CD8-positive, alpha-beta memory T cell (primary cell): ENCODE measurements around the gene USF2. TPM values are rescaled to one million over a fixed set of nuclear protein-coding genes. Genes with fewer than 3 reads are reported as not detected.

ENCODE experiments used
- CTCF ChIA-PET: fragments of 350-600 bp; sonication (Branson Sonifier 250); formaldehyde crosslinking; loops from one replicate; lab custom pipeline; 2021; ENCODE audit warnings: antibody characterized with exemption; lab: Charles Lee
- POLR2A ChIA-PET: fragments of 350-600 bp; sonication (Branson Sonifier 250); formaldehyde crosslinking; loops from one replicate; lab custom pipeline; 2021; ENCODE audit warnings: antibody characterized with exemption; lab: Charles Lee
- DNase-seq, 5 donors: peaks; one replicate each; pipeline versions ENCODE4 v3.0.0 to v3.0.0-alpha.2; 2020 to 2022; ENCODE audit warnings: mixed read lengths in 1 of 5
- H3K27ac ChIP-seq: one replicate; pipeline ENCODE4 v1.7.0; 2013; ENCODE audit warnings: low read depth, mild to moderate bottlenecking, low read length, moderate library complexity
- H3K27me3 ChIP-seq: 2 replicates; pipeline ENCODE4 v1.7.0; 2013; ENCODE audit warnings: low read length, mild to moderate bottlenecking; ENCODE audit not compliant: insufficient read depth, poor library complexity, severe bottlenecking
- H3K36me3 ChIP-seq: 2 replicates; pipeline ENCODE4 v1.7.0; 2013; ENCODE audit warnings: mild to moderate bottlenecking, low read length, moderate library complexity; ENCODE audit not compliant: insufficient read depth
- H3K4me1 ChIP-seq: 2 replicates; pipeline ENCODE4 v1.7.0; 2013; ENCODE audit warnings: mild to moderate bottlenecking, low read length, moderate library complexity; ENCODE audit not compliant: insufficient read depth
- H3K4me3 ChIP-seq: 2 replicates; pipeline ENCODE4 v1.7.0; 2013; ENCODE audit warnings: mild to moderate bottlenecking, low read length
- H3K9me3 ChIP-seq: 2 replicates; pipeline ENCODE4 v1.7.0; 2013; ENCODE audit warnings: mild to moderate bottlenecking, low read length
- H3K27ac Mint-ChIP-seq, 8 donors: one replicate each; pipeline ENCODE4 v1.8.0; 2020 to 2021; ENCODE audit warnings: mixed read lengths in 8 of 8, mild to moderate bottlenecking in 6 of 8, inconsistent platforms in 3 of 8, moderate library complexity in 3 of 8
- H3K27me3 Mint-ChIP-seq, 2 donors: one replicate each; pipeline ENCODE4 v1.8.0; 2020 to 2021; ENCODE audit warnings: mixed read lengths in 2 of 2, mild to moderate bottlenecking in 1 of 2, moderate library complexity in 1 of 2
- H3K36me3 Mint-ChIP-seq, 3 donors: one replicate each; pipeline ENCODE4 v1.8.0; 2020 to 2021; ENCODE audit warnings: mixed read lengths in 3 of 3, inconsistent platforms in 1 of 3, mild to moderate bottlenecking in 1 of 3
- H3K4me1 Mint-ChIP-seq, 3 donors: one replicate each; pipeline ENCODE4 v1.8.0; 2020 to 2021; ENCODE audit warnings: mixed read lengths in 3 of 3, inconsistent platforms in 1 of 3, mild to moderate bottlenecking in 1 of 3
- H3K4me3 Mint-ChIP-seq, 7 donors: one replicate each; pipeline ENCODE4 v1.8.0; 2020 to 2021; ENCODE audit warnings: mixed read lengths in 7 of 7, mild to moderate bottlenecking in 6 of 7, moderate library complexity in 4 of 7, inconsistent platforms in 2 of 7
- H3K9me3 Mint-ChIP-seq, 5 donors: one replicate each; pipeline ENCODE4 v1.8.0; 2020 to 2022; ENCODE audit warnings: mixed read lengths in 5 of 5, mild to moderate bottlenecking in 3 of 5, moderate library complexity in 2 of 5, inconsistent platforms in 1 of 5
- polyA plus RNA-seq: library from polyadenylated mRNA; unstranded; fragments of 300-500 nt; fragmentation: Illumina TruSeq; gene quantifications from one replicate; pipeline ENCODE4 v1.2.3, GENCODE V29; 2021
- total RNA-seq, 2 experiments: library from RNA; stranded (reverse); gene quantifications; one replicate each; pipeline ENCODE4 v1.2.3, GENCODE V29; 2021

The USF2 gene
- total and polyA plus RNA-seq, 3 experiments from 2014 or later: 9.2 to 132 (median 125) TPM

DNA sequence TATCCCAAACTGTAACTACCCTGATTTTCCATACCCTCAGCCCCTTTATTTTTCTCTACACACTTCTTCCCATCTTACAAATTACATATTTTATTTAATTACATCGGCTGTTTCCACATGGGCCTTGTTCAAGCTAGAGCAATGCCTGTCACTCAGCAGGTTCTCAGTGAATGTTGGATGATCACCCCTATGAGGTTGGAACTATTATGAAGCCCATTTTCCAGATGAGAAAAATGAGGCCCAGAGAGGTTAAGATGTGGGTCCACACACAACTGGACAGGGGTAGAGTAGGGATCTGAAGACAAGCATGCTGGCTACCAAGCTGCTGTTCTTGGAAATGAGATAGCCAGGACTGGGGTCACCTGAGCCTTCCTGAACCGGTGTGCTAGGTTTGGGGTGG is 33.2 kb downstream of the USF2 start:
- Mint-ChIP-seq H3K9me3 (no peaks in the 10 kb centered on the region), H3K27me3 (peaks cover 0 to 1% of the 10 kb centered on the region in 2 donors), H3K4me1 (no peaks in the 10 kb centered on the region), H3K27ac (peak overlapping the region in 1 of 8 donors; percentile 82), H3K36me3 (no peaks in the 10 kb centered on the region), H3K4me3 (no peak overlapping the region)
- Histone ChIP-seq H3K4me1 (no peaks in the 10 kb centered on the region), H3K4me3 (no peak overlapping the region), H3K27me3 (no peaks in the 10 kb centered on the region), H3K36me3 (no peaks in the 10 kb centered on the region), H3K27ac (no peak overlapping the region), H3K9me3 (no peaks in the 10 kb centered on the region)
- ChIA-PET POLR2A (no interaction called here), CTCF (no interaction called here)
- no peak for DNase-seq

DNA sequence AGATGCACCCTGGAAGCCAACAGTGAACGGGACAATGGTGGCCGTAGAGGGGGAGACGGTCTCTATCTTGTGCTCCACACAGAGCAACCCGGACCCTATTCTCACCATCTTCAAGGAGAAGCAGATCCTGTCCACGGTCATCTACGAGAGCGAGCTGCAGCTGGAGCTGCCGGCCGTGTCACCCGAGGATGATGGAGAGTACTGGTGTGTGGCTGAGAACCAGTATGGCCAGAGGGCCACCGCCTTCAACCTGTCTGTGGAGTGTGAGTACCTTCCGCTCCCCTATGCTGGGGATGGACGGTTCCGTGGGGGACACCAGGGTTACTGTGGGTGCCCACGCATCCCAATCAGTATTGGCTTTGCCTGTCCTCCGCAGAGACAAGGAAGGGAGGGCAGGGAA is 33.7 kb downstream of the USF2 start:
- Mint-ChIP-seq H3K27me3 (peaks cover 0 to 1% of the 10 kb centered on the region in 2 donors), H3K36me3 (no peaks in the 10 kb centered on the region), H3K9me3 (no peaks in the 10 kb centered on the region), H3K4me3 (no peak overlapping the region), H3K4me1 (no peaks in the 10 kb centered on the region), H3K27ac (no peak overlapping the region)
- DNase-seq: no peak
- Histone ChIP-seq H3K9me3 (no peaks in the 10 kb centered on the region), H3K4me3 (no peak overlapping the region), H3K27ac (no peak overlapping the region), H3K4me1 (no peaks in the 10 kb centered on the region), H3K27me3 (no peaks in the 10 kb centered on the region), H3K36me3 (no peaks in the 10 kb centered on the region)
- CTCF ChIA-PET: no interaction called here
- POLR2A ChIA-PET: no interaction called here

DNA sequence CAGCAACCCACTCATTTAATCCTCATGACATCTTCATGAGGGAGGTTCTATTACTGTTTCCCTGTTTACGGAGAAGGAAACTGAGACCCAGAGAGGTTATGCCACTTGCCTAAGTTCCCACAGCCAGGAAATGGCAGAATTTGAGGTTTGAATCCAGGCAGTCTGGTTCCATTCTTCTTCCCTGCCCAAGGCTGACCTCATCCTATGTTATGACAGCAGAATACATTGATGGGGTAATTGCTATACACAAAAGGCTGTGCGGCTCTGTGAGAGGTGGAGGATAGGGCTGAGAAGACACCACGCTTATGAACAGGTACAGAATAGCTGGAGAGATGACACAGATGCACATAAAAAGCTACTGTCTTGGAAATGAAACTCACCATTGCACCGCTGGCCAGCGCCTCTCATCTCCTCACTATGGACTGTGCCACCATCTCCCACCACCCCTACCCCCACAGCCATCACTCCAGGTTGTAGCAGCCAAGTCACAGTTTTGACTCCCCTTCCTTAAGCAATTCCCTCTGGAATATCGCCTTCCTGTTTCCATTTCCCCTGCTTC is 34.7 kb downstream of the USF2 start:
- ChIA-PET CTCF (no interaction called here), POLR2A (no interaction called here)
- no peaks in the 10 kb centered on the region for H3K27me3 ChIP-seq
- no peaks in the 10 kb centered on the region for H3K4me1 ChIP-seq
- H3K4me1 Mint-ChIP-seq: no peaks in the 10 kb centered on the region
- H3K27ac Mint-ChIP-seq: no peak overlapping the region
- no peak overlapping the region for H3K4me3 ChIP-seq
- no peaks in the 10 kb centered on the region for H3K36me3 Mint-ChIP-seq
- H3K9me3 ChIP-seq: no peaks in the 10 kb centered on the region
- no peaks in the 10 kb centered on the region for H3K9me3 Mint-ChIP-seq
- DNase-seq: no peak
- peaks cover 1 to 5% of the 10 kb centered on the region in 2 donors for H3K27me3 Mint-ChIP-seq
- no peak overlapping the region for H3K4me3 Mint-ChIP-seq
- H3K27ac ChIP-seq: no peak overlapping the region
- H3K36me3 ChIP-seq: no peaks in the 10 kb centered on the region

GRCh38 chr19:35304036-35304435 is 35.3 kb downstream of the USF2 start:
- CTCF ChIA-PET: no interaction called here
- DNase-seq: no peak
- Histone ChIP-seq H3K9me3 (no peaks in the 10 kb centered on the region), H3K4me1 (no peaks in the 10 kb centered on the region), H3K4me3 (no peak overlapping the region), H3K27me3 (no peaks in the 10 kb centered on the region), H3K36me3 (no peaks in the 10 kb centered on the region), H3K27ac (no peak overlapping the region)
- H3K9me3 Mint-ChIP-seq: no peaks in the 10 kb centered on the region
- no peaks in the 10 kb centered on the region for H3K4me1 Mint-ChIP-seq
- H3K36me3 Mint-ChIP-seq: no peaks in the 10 kb centered on the region
- H3K27me3 Mint-ChIP-seq: peaks cover 3 to 5% of the 10 kb centered on the region in 2 donors
- no peak overlapping the region for H3K27ac Mint-ChIP-seq
- POLR2A ChIA-PET: no interaction called here
- H3K4me3 Mint-ChIP-seq: no peak overlapping the region

- Histone ChIP-seq H3K4me1 (no peaks in the 10 kb centered on the region), H3K36me3 (no peaks in the 10 kb centered on the region), H3K27me3 (no peaks in the 10 kb centered on the region), H3K4me3 (no peak overlapping the region), H3K9me3 (no peaks in the 10 kb centered on the region), H3K27ac (peak overlapping the region; percentile 51)
- Mint-ChIP-seq H3K4me3 (no peak overlapping the region), H3K27me3 (peaks cover 3 to 5% of the 10 kb centered on the region in 2 donors), H3K27ac (peak overlapping the region in 1 of 8 donors; percentile 70), H3K4me1 (no peaks in the 10 kb centered on the region), H3K36me3 (no peaks in the 10 kb centered on the region), H3K9me3 (no peaks in the 10 kb centered on the region)
- POLR2A ChIA-PET: no interaction called here
- DNase-seq: no peak
- CTCF ChIA-PET: no interaction called here
Observed at GRCh38 chr19:35305181-35305580, 36.4 kb downstream of the USF2 start.

GRCh38 chr19:35306473-35307246 is 37.9 kb downstream of the USF2 start:
- Histone ChIP-seq H3K36me3 (no peaks in the 10 kb centered on the region), H3K4me1 (no peaks in the 10 kb centered on the region), H3K27ac (no peak overlapping the region), H3K4me3 (no peak overlapping the region), H3K9me3 (no peaks in the 10 kb centered on the region), H3K27me3 (no peaks in the 10 kb centered on the region)
- H3K27ac Mint-ChIP-seq: peak overlapping the region in 1 of 8 donors; percentile 29
- no peaks in the 10 kb centered on the region for H3K36me3 Mint-ChIP-seq
- H3K9me3 Mint-ChIP-seq: no peaks in the 10 kb centered on the region
- DNase-seq: no peak
- peaks cover 5 to 8% of the 10 kb centered on the region in 2 donors for H3K27me3 Mint-ChIP-seq
- POLR2A ChIA-PET: no interaction called here
- no peaks in the 10 kb centered on the region for H3K4me1 Mint-ChIP-seq
- H3K4me3 Mint-ChIP-seq: no peak overlapping the region
- CTCF ChIA-PET: no interaction called here

- peaks cover 4 to 8% of the 10 kb centered on the region in 2 donors for H3K27me3 Mint-ChIP-seq
Observed at GRCh38 chr19:35307931-35308330, 39.2 kb downstream of the USF2 start.

DNA sequence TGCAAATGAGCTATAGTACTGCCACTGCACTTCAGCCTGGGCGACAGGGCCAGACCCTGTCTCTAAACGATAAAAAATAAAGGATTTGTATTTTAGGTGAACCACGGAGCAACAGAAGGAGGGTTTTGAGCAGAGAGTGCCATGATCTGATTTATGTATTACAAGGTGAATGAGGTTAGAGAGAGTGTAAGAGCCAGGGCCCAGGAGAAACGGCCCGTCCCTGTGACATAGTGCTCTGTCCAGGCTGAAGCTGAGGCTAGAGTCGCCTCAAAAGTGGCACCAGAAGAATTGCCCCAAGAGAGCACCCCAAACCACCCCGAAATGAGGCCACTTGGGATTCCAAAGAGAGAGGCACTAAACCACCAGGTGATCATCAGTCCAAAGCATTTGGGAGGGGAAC is 40.1 kb downstream of the USF2 start:
- ChIA-PET POLR2A (no interaction called here), CTCF (no interaction called here)
- Histone ChIP-seq H3K27ac (peak overlapping the region; percentile 61), H3K27me3 (no peaks in the 10 kb centered on the region), H3K9me3 (no peaks in the 10 kb centered on the region), H3K36me3 (no peaks in the 10 kb centered on the region), H3K4me1 (no peaks in the 10 kb centered on the region), H3K4me3 (no peak overlapping the region)
- peaks cover 4 to 8% of the 10 kb centered on the region in 2 donors for H3K27me3 Mint-ChIP-seq
- H3K9me3 Mint-ChIP-seq: no peaks in the 10 kb centered on the region
- no peaks in the 10 kb centered on the region for H3K4me1 Mint-ChIP-seq
- H3K36me3 Mint-ChIP-seq: no peaks in the 10 kb centered on the region
- no peak overlapping the region for H3K4me3 Mint-ChIP-seq
- no peak overlapping the region for H3K27ac Mint-ChIP-seq
- no peak for DNase-seq

More at GRCh38 chr19:35307931-35308330, 39.2 kb downstream of the USF2 start:
- Mint-ChIP-seq H3K9me3 (no peaks in the 10 kb centered on the region), H3K27ac (no peak overlapping the region), H3K36me3 (no peaks in the 10 kb centered on the region), H3K4me3 (no peak overlapping the region), H3K4me1 (no peaks in the 10 kb centered on the region)
- Histone ChIP-seq H3K4me1 (no peaks in the 10 kb centered on the region), H3K9me3 (no peaks in the 10 kb centered on the region), H3K27ac (no peak overlapping the region), H3K4me3 (no peak overlapping the region), H3K27me3 (no peaks in the 10 kb centered on the region), H3K36me3 (no peaks in the 10 kb centered on the region)
- POLR2A ChIA-PET: no interaction called here
- DNase-seq: no peak
- CTCF ChIA-PET: no interaction called here
